Mesothelial cell of epicardium (in vitro differentiated cells): ENCODE results near the gene ULBP1. TPM values are rescaled to one million over a fixed set of nuclear protein-coding genes. Genes with fewer than 3 reads are reported as not detected.
"Not testable (repeated sequence)": the region's sequence is repeated elsewhere in the genome, so short reads cannot be mapped to it uniquely, and the experiment has no call there.

ENCODE experiments used
- DNase-seq, 2 experiments: peaks; one replicate each; pipeline ENCODE4 v3.0.0; 2021; ENCODE audit warnings: low spot score in 2 of 2; ENCODE audit not compliant: unreplicated experiment in 2 of 2
- H3K27ac Mint-ChIP-seq: 2 replicates; pipeline ENCODE4 v1.8.0; 2021; ENCODE audit warnings: mixed read lengths
- H3K27me3 Mint-ChIP-seq: 2 replicates; pipeline ENCODE4 v1.8.0; 2021; ENCODE audit warnings: low read depth, mixed read lengths
- H3K36me3 Mint-ChIP-seq: 2 replicates; pipeline ENCODE4 v1.8.0; 2021; ENCODE audit warnings: mixed read lengths
- H3K4me1 Mint-ChIP-seq: 2 replicates; pipeline ENCODE4 v1.8.0; 2021; ENCODE audit warnings: mixed read lengths
- H3K4me3 Mint-ChIP-seq: 2 replicates; pipeline ENCODE4 v1.8.0; 2021; ENCODE audit warnings: mild to moderate bottlenecking, moderate library complexity, mixed read lengths
- H3K9me3 Mint-ChIP-seq: 2 replicates; pipeline ENCODE4 v1.8.0; 2021; ENCODE audit warnings: mixed read lengths
- CTCF ChIP-seq: fragments of 200-600 bp; sonication (generic); IDR thresholded peaks from one replicate; pipeline ENCODE4 v1.5.0; 2021; ENCODE audit warnings: antibody characterized with exemption; ENCODE audit not compliant: unreplicated experiment
- total RNA-seq: library from RNA; stranded (reverse); gene quantifications from 3 replicates; pipeline ENCODE4 v1.2.1, GENCODE V29; 2021

Gene ULBP1
- total RNA-seq, 1 donor from 2014 or later: 0.07 TPM

GRCh38 chr6:149948616-149949015, 15.1 kb upstream of the ULBP1 start:
- no peaks in the 10 kb centered on the region for H3K9me3 Mint-ChIP-seq
- no peak overlapping the region for H3K27ac Mint-ChIP-seq
- H3K27me3 Mint-ChIP-seq: peaks cover 86% of the 10 kb centered on the region
- no peak for TF ChIP-seq CTCF
- H3K4me1 Mint-ChIP-seq: no peaks in the 10 kb centered on the region
- DNase-seq: no peak
- H3K36me3 Mint-ChIP-seq: no peaks in the 10 kb centered on the region
- no peak overlapping the region for H3K4me3 Mint-ChIP-seq

GRCh38 chr6:149950423-149950822, 13.3 kb upstream of the ULBP1 start:
- H3K27me3 Mint-ChIP-seq: peaks cover 89% of the 10 kb centered on the region
- no peak overlapping the region for H3K27ac Mint-ChIP-seq
- DNase-seq: no peak
- H3K4me1 Mint-ChIP-seq: peaks cover 2% of the 10 kb centered on the region
- H3K36me3 Mint-ChIP-seq: no peaks in the 10 kb centered on the region
- TF ChIP-seq CTCF: no peak
- H3K4me3 Mint-ChIP-seq: no peak overlapping the region
- no peaks in the 10 kb centered on the region for H3K9me3 Mint-ChIP-seq

- peaks cover 2% of the 10 kb centered on the region for H3K4me1 Mint-ChIP-seq
These were observed 12.6 kb upstream of the ULBP1 start for GRCh38 chr6:149951096-149951495.

GRCh38 chr6:149951626-149952025, 12.1 kb upstream of the ULBP1 start:
- Mint-ChIP-seq H3K27me3 (peaks cover 90% of the 10 kb centered on the region), H3K9me3 (no peaks in the 10 kb centered on the region), H3K36me3 (no peaks in the 10 kb centered on the region), H3K27ac (no peak overlapping the region), H3K4me1 (peaks cover 2% of the 10 kb centered on the region), H3K4me3 (no peak overlapping the region)
- no peak for TF ChIP-seq CTCF
- DNase-seq: no peak

More at GRCh38 chr6:149951096-149951495, 12.6 kb upstream of the ULBP1 start:
- no peak for TF ChIP-seq CTCF
- no peaks in the 10 kb centered on the region for H3K36me3 Mint-ChIP-seq
- no peak overlapping the region for H3K27ac Mint-ChIP-seq
- peaks cover 91% of the 10 kb centered on the region for H3K27me3 Mint-ChIP-seq
- no peaks in the 10 kb centered on the region for H3K9me3 Mint-ChIP-seq
- no peak for DNase-seq
- no peak overlapping the region for H3K4me3 Mint-ChIP-seq

- not testable (repeated sequence) for DNase-seq, H3K27ac Mint-ChIP-seq, H3K4me1 Mint-ChIP-seq, H3K4me3 Mint-ChIP-seq, H3K9me3 Mint-ChIP-seq, H3K36me3 Mint-ChIP-seq
- H3K27me3 Mint-ChIP-seq: peaks cover 96% of the 10 kb centered on the region
These were observed 10.4 kb upstream of the ULBP1 start for GRCh38 chr6:149953390-149953789.

- not testable (repeated sequence) for H3K27ac Mint-ChIP-seq, H3K4me3 Mint-ChIP-seq, DNase-seq, H3K4me1 Mint-ChIP-seq, H3K9me3 Mint-ChIP-seq, H3K36me3 Mint-ChIP-seq
- H3K27me3 Mint-ChIP-seq: peaks cover 96% of the 10 kb centered on the region
These were observed 9.8 kb upstream of the ULBP1 start for GRCh38 chr6:149953934-149954327.

GRCh38 chr6:149954328-149954983, 9.3 kb upstream of the ULBP1 start:
- H3K27ac Mint-ChIP-seq, H3K4me3 Mint-ChIP-seq, H3K9me3 Mint-ChIP-seq, H3K4me1 Mint-ChIP-seq, DNase-seq, H3K36me3 Mint-ChIP-seq: not testable (repeated sequence)
- H3K27me3 Mint-ChIP-seq: peaks cover 96% of the 10 kb centered on the region

- H3K9me3 Mint-ChIP-seq, H3K27ac Mint-ChIP-seq, DNase-seq, H3K4me3 Mint-ChIP-seq, H3K4me1 Mint-ChIP-seq, H3K36me3 Mint-ChIP-seq: not testable (repeated sequence)
- peaks cover 96% of the 10 kb centered on the region for H3K27me3 Mint-ChIP-seq
These were observed 8.6 kb upstream of the ULBP1 start for GRCh38 chr6:149954984-149955653.

- H3K27me3 Mint-ChIP-seq: peaks cover 96% of the 10 kb centered on the region
- H3K36me3 Mint-ChIP-seq, H3K4me1 Mint-ChIP-seq, H3K9me3 Mint-ChIP-seq, H3K27ac Mint-ChIP-seq, DNase-seq, H3K4me3 Mint-ChIP-seq: not testable (repeated sequence)
These were observed 8.0 kb upstream of the ULBP1 start for GRCh38 chr6:149955654-149956317.

GRCh38 chr6:149958124-149958523, 5.6 kb upstream of the ULBP1 start:
- not testable (repeated sequence) for DNase-seq, H3K4me1 Mint-ChIP-seq, H3K4me3 Mint-ChIP-seq, H3K9me3 Mint-ChIP-seq, H3K27ac Mint-ChIP-seq, H3K36me3 Mint-ChIP-seq
- H3K27me3 Mint-ChIP-seq: peaks cover 96% of the 10 kb centered on the region
